Choroid plexus epithelial cell (primary cell): Measurements from ENCODE around the gene ACAD9.

Source experiments
- DNase-seq: peaks from one replicate; pipeline ENCODE4 v3.0.0-alpha.2; 2010; ENCODE audit warnings: low read depth
- H3K4me3 ChIP-seq: 2 replicates; pipeline ENCODE4 v1.5.1; 2011; ENCODE audit warnings: low read depth, mild to moderate bottlenecking, control low read depth, low read length, moderate library complexity
- CTCF ChIP-seq: conservative IDR thresholded peaks from 2 replicates; pipeline ENCODE4 v1.5.1; 2011; ENCODE audit warnings: low read depth, mild to moderate bottlenecking, control low read depth, inconsistent platforms, low read length, moderate library complexity

The ACAD9 gene

GRCh38 chr3:128902426-128902825 lies 23.0 kb downstream of the ACAD9 start:
- no peak for DNase-seq
- TF ChIP-seq CTCF, result no peak
- H3K4me3 ChIP-seq, result no peak overlapping the region

GRCh38 chr3:128903501-128903900 lies 24.1 kb downstream of the ACAD9 start:
- no peak for TF ChIP-seq CTCF
- no peak overlapping the region for H3K4me3 ChIP-seq
- DNase-seq, result no peak

GRCh38 chr3:128906031-128906803 lies 26.8 kb downstream of the ACAD9 start:
- no peak for TF ChIP-seq CTCF
- DNase-seq, result no peak
- H3K4me3 ChIP-seq, result no peak overlapping the region

GRCh38 chr3:128906804-128907525 lies 27.5 kb downstream of the ACAD9 start:
- no peak for TF ChIP-seq CTCF
- no peak overlapping the region for H3K4me3 ChIP-seq
- no peak for DNase-seq

- no peak overlapping the region for H3K4me3 ChIP-seq
- no peak for TF ChIP-seq CTCF
- no peak for DNase-seq
Measured at GRCh38 chr3:128907706-128908445, 28.5 kb downstream of the ACAD9 start.

- no peak for DNase-seq
- H3K4me3 ChIP-seq, result no peak overlapping the region
- no peak for TF ChIP-seq CTCF
Measured at GRCh38 chr3:128908951-128909350, 29.5 kb downstream of the ACAD9 start.
